Body of pancreas (tissue), 4 donors: ENCODE results near the gene ROS1.

Experiments
- POLR2A ChIP-seq, 3 donors: fragments of 450-650 bp; IDR thresholded peaks; one replicate each; pipeline ENCODE4 v1.6.1; 2016; ENCODE audit warnings: antibody characterized with exemption in 3 of 3, mild to moderate bottlenecking in 2 of 3
- TF ChIP-seq, protein P1 (sequence below), 7 experiments: fragments of 450-650 bp in 4 of 7; fragments of 200-600 bp in 3 of 7; sonication (generic) in 3 of 7; IDR thresholded peaks; one replicate each; pipeline ENCODE4 v1.5.1; 2016 to 2019; ENCODE audit warnings: antibody characterized with exemption in 7 of 7

DNA sequence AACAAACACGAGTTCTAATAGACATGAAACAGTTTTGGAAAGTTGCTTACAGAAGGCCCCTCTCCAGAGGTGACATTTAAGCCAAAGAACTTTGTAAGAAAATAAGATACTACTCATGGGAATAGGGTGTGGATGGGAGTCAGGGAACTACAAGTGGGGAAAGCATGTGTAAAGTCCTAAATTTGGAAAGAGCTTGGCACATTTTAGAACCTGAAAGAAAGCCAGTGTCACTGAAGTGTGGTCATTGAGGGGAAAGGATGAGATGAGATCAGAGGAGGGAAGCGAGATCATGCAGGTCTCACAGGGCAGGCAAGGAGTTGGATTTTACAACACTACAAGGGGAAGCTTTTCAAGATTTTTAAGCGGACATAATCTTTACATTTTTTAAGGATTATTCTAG, 122.4 kb downstream of the ROS1 start:
- TF ChIP-seq, protein P1, sequence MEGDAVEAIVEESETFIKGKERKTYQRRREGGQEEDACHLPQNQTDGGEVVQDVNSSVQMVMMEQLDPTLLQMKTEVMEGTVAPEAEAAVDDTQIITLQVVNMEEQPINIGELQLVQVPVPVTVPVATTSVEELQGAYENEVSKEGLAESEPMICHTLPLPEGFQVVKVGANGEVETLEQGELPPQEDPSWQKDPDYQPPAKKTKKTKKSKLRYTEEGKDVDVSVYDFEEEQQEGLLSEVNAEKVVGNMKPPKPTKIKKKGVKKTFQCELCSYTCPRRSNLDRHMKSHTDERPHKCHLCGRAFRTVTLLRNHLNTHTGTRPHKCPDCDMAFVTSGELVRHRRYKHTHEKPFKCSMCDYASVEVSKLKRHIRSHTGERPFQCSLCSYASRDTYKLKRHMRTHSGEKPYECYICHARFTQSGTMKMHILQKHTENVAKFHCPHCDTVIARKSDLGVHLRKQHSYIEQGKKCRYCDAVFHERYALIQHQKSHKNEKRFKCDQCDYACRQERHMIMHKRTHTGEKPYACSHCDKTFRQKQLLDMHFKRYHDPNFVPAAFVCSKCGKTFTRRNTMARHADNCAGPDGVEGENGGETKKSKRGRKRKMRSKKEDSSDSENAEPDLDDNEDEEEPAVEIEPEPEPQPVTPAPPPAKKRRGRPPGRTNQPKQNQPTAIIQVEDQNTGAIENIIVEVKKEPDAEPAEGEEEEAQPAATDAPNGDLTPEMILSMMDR (IDR thresholded peaks at IDR 0.05), result no peak
- no peak for TF ChIP-seq POLR2A (IDR thresholded peaks at IDR 0.05)
